GM18909 (cell line): Measurements from ENCODE around the gene EIF3L.

ENCODE experiments used
- ATAC-seq: cut with Tn5 transposase; IDR thresholded peaks from one replicate; pipeline ENCODE4 v1.9.1; 2021; ENCODE audit warnings: mild to moderate bottlenecking; ENCODE audit not compliant: unreplicated experiment, poor library complexity

The EIF3L gene

DNA sequence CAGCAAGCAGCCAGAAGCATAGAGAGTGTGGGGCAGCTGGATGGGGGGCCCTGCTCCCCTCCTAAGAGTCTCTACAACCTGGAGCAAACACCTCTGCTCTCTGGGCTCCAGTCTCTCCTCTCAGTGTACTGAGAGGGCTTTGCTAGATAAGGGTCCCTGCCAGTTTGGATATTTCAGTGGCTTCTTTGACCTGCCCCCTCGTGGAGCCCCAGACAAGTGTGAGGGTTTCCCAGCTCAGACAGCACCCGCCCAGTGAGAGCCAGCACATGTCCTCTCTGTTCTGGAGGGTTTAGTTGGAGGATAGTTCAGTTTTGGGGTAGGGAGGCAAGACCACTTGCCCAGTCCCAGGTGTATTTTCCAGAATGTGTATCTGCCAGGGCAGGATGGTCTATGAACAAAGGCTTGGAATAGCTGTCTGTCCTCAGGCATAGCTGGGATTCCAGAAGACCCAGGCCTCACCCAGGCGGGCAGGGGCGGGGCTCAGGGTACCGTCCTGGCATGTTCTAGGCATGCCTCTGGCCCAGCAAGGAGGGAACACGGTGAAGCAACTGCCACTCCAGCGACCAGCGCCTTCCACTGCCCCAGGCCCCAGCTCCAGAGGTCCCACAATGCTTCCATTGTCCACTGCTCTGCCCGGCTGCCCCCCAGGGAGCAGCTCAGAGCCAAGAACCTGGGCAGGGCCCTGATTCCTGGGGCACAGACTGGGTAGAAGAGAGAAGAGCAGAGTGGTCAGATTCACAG, 49.4 kb downstream of the EIF3L start:
- no peak for ATAC-seq

DNA sequence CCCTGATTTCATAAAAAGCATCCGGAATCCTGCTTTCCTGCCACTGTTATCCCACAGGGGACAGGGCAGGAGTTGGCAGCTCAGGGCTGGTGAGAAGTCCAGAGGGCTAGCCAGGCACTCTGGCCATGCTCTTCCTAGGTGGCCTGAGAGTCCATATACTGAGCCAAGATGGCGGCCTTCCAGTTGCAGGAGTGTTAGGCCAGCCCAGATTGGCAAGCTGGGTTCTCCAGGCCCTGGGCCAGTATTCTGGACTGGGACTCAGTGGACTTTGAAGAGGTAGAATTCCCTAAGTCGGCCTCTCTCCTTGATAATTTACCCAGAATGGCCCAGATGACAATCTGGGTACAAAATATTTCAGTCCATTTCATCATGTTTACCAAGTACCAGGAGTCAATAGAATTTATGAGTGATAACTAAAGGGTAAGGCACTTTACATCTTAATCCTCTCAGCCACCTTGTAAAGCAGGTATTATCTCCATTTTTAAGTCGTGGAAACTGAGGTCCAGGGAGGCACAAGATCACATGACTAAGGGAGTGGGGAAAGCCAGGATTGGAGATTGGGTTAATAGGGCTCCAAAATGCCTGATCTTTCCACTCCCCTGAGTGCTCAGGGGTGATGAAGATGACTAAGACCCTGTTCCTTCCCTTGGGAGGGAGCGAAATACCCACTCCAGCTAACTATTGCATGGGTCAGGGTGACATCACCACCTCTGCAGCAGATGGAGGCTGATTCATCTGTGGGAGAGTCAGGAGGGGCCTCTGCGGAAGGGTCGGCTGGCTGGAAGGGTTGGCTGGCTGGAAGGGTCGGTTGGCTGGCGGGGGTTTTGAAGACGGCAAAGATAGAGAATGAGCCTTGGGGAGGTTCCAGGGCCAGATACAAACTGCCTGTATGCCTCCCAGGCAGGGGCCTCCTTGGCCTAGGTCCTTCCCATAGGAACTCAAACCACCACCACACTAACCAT, 55.6 kb downstream of the EIF3L start:
- ATAC-seq, result no peak

DNA sequence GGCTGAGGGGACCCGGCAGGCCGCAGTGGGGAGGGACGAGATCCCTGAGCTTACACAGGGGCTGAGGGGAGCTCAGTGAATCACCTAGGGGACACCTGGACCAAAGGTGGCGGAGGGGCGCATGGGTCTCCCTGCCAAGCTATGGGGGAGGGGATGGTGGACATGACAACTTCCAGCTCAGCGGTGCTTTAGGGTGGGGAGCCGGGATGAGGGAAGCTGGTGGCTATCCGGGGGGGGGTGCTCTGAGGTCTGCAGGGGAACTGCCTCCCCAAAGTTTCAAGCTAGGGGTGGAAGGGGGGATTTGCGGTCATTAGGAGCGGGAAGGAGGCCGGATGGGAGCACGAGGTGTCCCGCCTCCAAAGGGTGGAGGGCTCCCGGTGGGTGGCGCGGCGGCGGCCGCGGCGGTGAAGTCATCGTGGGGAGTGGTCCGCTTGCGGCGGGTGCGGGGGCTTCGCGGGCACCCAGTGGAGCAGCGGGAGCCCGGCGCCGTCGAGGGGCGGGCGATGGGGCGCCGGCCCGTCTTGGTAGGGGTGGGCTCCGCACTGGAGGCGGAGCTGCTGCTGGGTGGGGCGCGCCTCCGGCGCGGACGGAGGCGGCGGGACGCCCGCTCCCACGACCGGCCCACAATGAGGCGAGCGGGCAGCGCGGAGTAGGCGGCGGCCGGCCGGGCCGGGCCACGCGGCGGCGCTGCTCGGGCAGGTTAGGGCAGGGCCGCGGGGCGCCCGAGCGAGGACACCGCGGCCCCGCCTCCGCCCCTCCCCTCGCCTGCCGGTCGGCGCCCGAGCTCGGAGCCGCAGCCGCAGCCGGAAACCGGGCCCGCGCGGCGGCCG, 56.5 kb downstream of the EIF3L start, which contains the start of gene MICALL1:
MICALL1 (plus strand) TSS at position 764 of the 830 bp plus-strand sequence. CDS start 126 bp downstream, outside the sequence.
- ATAC-seq, result peak; percentile 78

DNA sequence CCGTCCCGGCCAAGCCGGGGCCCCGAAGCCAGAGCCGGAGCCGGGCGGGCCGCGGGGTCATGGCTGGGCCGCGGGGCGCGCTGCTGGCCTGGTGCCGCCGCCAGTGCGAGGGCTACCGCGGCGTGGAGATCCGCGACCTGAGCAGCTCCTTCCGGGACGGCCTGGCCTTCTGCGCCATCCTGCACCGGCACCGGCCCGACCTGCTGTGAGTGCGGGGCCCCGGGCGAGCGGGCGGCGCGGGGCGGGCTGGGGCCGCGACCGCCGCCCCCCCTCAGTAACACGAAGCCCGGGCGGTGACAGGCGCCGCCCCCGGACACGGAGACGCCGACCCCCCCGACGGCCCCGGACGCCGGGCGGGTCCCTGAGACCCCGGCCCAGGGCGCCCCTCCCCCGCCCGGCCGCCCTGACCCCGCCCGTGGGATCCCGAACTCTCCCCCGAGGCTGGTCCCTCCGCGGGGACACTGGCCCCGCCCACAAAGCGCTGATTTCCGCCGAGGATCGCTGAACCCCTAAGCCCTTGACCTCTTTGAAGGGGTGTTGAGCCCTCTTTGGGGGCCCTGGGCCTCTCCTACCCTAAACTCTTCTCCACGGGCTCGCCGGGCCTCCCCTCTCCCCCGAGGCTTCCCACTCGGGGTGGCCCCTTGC, 57.3 kb downstream of the EIF3L start:
- ATAC-seq, result peak; percentile 21

DNA sequence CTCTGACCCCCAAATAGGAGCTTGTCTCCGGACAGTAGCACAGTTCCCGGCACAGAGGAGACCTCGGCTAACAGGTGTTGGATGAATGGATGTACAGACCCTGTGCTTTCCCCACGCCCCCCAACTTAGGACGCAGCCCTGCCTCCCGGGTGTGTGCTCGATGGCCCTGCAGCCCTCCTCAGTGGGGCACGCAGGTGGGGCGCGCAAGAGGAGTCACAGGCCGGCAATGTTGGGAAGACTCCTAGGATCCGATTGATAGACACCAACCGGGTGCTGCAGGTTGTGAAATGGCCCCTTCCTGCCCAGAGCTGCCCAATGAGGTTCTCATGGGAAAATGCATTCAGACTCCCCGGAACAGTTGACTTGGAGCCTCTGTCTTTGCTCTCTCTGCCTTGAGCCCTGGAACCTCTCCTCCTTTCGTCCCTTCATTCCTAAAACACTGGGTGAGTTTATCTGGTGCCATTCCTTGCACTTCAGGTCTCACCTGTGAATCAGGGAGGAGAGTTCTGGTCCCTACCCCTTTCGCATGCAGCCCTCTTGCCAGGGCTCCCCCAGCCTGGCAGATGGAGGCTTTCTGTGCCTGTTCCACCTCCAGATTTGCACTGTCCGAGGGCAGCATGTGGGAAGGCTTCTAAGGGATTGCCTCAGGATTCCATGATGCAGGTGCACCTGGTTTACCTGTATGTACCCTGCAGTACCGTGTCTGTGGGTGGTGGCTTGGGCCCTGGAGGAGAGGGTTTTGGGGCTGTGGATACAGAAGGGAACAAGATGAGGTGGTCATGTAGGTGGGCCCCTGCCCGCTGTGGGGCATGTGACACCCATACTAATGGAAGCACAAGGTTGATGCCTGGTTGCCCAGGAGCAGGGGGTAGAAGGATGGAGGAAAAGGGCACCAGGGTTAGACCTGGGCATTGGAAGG, 58.1 kb downstream of the EIF3L start:
- ATAC-seq, result no peak

DNA sequence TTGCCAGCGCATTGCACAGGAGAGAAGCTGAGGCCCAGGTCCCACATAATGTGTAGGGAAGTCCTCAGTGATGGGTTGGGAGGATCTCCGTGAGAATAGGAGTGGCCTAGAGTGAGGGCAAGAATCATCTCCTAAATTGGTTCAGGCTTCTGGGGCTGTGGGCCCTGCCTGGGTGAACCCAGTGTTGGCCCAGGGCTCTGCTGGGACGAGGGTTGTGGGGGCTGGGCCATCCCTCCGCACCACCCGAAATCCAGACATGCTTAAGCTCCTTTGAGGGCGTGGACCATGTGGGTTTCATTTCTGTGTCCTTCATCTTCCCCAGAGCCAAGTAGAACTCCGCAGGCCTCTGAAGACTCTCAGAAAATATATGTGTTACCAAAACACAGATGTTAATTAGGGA, 60.5 kb downstream of the EIF3L start:
- ATAC-seq, result no peak

DNA sequence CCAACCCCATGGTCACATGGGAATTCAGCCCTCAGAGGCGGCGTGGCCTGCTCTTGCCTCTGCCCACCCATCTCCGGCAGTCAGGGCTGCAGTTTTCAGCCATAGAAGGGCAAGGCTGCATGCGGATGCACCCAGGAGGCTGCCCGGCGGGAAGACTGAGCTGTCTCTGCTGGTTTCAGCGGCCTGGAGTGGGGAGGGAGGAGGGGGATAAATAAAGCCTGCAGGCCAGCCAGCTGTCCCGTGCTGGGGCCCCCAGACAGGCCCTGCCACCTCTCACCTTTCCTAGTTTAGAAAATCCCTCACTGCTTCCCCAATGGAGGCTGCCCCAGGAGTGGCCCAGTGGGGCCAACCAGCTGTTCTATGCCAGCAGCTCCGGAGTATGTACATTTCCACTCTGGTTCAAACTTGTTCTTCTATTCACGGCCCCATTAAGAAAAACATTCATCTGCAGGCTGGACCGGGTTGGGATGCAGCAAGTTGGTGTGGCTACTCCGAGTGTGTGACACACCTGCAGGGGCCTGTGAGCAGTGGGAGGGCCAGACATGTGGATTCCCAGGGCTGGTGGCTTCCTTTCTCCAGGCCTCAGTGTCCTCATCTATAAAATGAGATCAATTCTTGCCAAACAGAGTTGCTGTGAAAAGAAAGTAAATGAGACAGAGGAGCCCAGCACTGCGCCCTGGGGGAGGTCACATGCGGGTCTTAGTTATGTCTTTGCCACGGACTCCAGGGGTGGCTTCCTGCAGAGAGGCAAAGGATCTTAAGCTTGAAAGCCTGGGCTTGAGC, 61.9 kb downstream of the EIF3L start:
- no peak for ATAC-seq

DNA sequence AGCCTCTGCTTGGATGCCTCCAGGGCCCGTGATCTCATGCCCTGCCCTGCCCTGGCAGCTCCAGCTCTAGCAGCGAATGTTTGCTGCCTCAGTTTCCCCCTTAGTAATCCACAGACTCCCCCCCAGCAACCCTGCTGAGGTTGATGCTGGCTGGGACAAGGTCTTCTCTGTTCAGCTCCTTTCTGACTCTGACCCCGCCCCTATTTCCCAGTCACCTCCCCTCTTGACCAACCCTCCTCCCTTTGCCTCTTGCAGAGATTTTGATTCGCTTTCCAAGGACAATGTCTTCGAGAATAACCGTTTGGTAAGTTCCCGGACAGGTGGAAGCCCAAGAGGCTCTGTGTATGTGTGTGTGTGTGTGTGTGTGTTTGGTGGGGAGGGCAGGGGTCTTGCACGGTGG, 62.5 kb downstream of the EIF3L start:
- no peak for ATAC-seq

DNA sequence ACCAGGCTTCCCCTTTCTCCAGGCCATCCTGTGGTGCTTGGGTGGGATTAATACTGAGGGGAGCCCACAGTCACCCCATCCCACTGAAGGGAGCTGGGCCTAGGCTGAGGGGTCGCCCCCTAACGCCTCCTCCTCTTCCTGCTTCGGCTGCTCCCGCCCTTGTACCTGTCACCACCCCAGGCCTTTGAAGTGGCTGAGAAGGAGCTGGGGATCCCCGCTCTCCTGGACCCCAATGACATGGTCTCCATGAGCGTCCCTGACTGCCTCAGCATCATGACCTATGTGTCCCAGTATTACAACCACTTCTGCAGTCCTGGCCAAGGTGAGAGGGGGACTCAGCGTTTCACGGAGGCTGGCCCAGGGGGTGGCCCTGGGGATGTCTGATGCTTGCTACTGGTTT, 63.0 kb downstream of the EIF3L start:
- ATAC-seq, result no peak

DNA sequence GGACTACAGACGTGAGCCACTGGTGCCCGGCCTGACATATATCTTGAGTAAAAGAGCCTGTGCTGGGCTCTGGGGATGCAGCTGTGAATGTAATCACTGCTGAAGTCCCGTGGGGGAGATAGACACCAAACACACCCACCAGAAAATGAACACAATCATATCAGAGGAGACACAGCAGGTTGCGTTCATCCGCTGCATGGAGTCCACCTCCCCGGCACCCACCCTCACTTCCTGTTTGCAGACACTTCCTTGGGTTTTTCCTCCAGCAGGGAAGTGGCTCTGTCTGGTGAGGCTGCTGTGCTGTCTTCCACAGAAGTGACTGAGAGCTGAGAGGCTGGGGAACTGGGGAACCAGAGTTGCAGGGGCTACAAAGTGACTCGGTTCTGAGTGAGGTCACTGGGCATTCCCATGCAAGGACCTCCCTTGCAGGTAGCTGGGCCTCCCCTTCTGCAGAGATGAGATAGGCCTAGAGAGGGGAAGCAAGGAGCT, 64.1 kb downstream of the EIF3L start:
- no peak for ATAC-seq

DNA sequence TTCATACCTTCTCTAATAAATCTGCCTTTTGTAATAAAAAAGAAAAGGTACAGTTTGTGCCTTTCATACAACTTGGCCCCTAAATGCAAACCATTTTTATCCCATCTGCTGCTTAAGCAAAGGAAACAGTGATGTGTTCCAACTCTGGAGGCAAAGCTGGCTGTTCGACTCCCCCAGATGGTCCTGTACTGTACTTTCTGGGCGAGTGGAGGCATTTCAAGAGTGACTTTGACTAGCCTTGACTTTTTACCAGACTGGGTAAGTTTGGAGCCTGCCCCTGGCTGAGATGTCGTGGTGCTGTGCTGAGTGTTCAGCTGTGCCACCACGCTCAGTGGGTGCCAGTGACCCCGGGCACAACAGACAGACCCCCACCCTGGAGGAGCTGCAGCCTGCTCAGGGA, 67.1 kb downstream of the EIF3L start:
- ATAC-seq, result no peak

DNA sequence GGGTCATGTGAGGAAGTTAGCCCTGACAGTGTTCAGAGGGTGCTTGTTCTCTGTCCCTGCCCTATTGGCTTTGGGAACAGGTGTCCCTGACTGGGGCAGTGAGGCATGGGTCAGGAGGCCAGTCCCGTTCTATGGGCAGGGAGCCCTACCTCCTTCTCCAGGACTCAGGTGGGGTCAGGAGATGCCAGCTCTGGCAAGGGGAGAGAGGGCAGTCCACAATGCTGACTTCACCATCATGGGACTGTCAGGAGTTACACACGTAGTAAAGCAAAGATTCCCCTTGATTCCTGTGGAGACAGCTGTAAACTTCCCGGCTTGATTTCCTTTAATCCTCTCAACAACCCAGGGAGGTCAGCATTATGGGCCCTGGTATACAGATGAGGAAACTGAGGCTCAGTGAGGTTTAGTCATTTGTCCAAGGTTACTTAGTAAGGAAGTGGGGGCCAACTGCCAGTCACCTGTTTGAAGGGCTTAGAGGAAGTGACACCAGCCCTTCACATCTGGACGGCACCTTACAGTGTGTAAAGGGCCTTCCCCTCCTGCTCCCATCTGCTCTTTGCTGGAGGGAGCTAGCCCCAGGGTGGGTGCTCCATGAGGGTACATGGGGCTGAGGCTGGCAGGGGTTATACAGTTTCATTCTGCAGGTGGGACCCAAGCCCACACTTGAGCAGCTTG, 68.8 kb downstream of the EIF3L start:
- ATAC-seq, result no peak

DNA sequence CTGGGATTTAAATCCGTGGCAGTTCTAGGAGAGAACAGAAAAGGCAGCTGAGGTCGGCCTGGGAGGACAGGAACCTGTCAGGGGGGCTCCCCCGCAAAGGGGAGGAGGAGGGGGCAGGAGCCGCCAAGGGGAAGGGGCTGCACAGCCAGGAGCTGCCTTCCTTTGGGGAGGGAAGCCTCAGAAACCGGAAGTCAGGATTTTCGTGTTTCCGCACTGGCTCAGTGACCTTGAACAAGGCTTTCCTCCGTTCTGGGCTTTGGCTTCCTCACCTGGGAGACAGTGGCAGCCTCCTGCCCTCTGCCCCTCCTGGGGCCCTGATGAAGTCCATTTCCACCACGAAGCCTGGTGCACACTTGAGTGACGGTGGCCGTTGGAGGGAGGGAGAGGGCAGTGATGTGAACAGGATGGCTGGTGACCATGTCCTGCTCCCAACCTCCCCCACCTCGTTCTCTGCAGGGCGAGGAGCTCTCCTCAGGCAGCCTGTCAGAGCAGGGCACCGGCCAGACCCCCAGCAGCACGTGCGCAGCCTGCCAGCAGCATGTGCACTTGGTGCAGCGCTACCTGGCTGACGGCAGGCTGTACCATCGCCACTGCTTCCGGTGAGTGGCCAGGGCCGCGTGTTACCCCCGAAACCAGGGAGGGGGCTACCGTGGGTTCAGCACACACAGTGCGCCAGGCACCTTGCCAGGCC, 69.5 kb downstream of the EIF3L start:
- no peak for ATAC-seq

DNA sequence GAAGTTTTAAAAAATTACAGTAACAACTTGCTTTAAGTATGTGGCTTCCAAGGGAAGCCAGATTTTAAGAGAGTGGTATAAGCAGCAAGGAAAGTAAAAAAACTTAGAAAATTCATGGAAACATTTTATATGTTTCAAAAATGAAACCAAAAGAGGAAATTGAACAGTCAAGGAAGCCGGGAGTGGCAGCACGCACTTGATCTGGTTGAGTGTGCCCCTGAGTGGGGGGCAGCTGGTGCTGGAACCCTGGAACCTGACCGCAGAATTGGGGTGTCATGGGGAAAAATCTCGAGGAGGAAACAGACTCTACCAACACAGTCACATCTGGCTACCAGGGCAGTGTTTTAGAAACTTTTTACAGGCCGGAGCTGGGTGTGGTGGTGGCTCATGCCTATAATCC, 70.9 kb downstream of the EIF3L start:
- ATAC-seq, result no peak

DNA sequence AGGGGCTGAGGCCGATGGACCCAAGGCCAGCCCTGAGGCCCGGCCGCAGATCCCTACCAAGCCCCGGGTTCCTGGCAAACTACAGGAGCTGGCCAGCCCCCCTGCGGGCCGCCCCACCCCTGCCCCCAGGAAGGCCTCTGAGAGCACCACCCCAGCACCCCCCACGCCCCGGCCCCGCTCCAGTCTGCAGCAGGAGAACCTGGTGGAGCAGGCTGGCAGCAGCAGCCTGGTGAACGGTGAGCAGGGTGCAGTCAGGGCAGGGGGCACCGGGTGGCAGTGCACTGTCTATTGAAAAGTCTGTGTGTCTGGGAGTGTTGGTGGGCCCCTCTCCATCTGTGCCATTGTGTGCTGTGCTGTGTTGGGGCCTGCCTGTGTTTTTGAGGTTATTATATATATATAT, 73.0 kb downstream of the EIF3L start:
- ATAC-seq, result no peak

DNA sequence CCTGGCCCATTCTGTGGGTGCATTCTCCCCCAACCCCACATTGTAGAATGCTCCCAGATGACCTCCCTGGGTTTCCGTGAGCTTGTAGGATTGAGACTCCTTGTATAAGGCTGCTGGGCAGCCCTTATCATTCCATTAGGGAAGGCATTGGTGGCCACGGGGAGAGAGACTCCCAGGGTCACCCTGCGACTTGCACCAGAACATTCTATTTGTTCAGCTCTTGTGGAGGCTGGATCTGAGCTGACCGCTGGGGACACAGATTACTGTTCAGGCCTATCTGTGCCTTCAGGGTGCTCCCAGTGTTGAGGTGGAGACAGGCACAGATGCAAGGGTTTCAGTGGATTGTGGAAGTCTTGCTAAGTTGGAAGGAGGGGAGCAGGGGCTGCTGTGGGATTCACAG, 74.7 kb downstream of the EIF3L start:
- no peak for ATAC-seq
